Measurements from ENCODE around the gene PCSK6. TPM values are rescaled to one million over a fixed set of nuclear protein-coding genes. Genes with fewer than 3 reads are reported as not detected.

Gene PCSK6
- total and polyA plus RNA-seq, 2 of the 8 experiments (the other 6 are each of a cell fraction or from before 2014, with no cell fraction given), result 1.9 to 4.0 TPM

DNA sequence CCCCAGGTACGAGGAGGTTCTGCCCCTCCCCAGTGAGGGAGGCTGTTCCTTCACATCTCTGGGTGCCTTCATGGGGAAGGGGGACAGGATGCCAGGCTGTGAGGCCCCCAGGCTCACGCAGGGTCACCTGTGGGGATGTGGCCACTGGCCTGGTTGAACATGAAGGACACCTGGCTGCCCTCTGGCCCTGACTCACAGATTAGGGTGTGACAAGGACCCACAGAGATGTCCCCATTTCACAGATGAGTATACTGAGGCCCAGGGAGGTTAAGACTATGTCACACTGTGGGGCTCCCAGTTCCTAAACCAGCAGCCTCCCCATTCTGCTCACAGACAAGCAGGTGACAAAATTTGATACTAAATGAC lies 42.4 kb downstream of the PCSK6 start:
- Histone ChIP-seq H3K23ac (ENCODE audit: insufficient read length) (no peak overlapping the region), H3K4me3 (ENCODE audit: extremely low read depth in 1 of 4, insufficient read depth in 2 of 4, low read depth in 3 of 4, low read length in 4 of 4) (no peak overlapping the region), H4K8ac (ENCODE audit: extremely low read depth, insufficient read depth, low read length) (no peak overlapping the region; the same call in 1 of the 2 replicates), H4K20me1 (replicated peaks in 1 of 2; ENCODE audit: control insufficient read depth in 1 of 2, insufficient read depth in 2 of 2, low read length in 2 of 2) (no peaks in the 10 kb centered on the region), H3K4ac (replicated peaks; ENCODE audit: insufficient read length, low read depth, low read length) (peak overlapping the region; percentile 50), H2BK20ac (ENCODE audit: low read length) (no peak overlapping the region), H2AFZ (ENCODE audit: low read length) (no peak overlapping the region), H4K5ac (ENCODE audit: insufficient read length, low read depth, low read length) (no peak overlapping the region), H4K91ac (replicated peaks; ENCODE audit: insufficient read length, low read length) (peak overlapping the region; percentile 18), H2BK12ac (ENCODE audit: low read depth, low read length) (no peak overlapping the region), H3K27me3 (replicated peaks in 1 of 4; ENCODE audit: control insufficient read depth in 3 of 4, extremely low read depth in 1 of 4, insufficient read depth in 3 of 4, low read length in 3 of 4) (no peaks in the 10 kb centered on the region; a peak in 1 of 7 replicates), H3K23me2 (ENCODE audit: low read depth, low read length) (peaks cover under 1% of the 10 kb centered on the region; the same call in 1 of the 2 replicates), H3K9me3 (ENCODE audit: insufficient read depth in 2 of 2, low read depth in 1 of 2, low read length in 1 of 2) (no peaks in the 10 kb centered on the region), H3K14ac (ENCODE audit: insufficient read length) (no peak overlapping the region), H2BK15ac (ENCODE audit: low read length) (no peak overlapping the region), H3K4me2 (ENCODE audit: insufficient read depth in 1 of 2, low read depth in 2 of 2, low read length in 2 of 2) (no peak overlapping the region), H3K27ac (ENCODE audit: low read depth, low read length) (no peak overlapping the region), H3K18ac (ENCODE audit: extremely low read depth, low read length) (no peak overlapping the region), H3K79me1 (ENCODE audit: low read depth, low read length) (no peaks in the 10 kb centered on the region), H3K56ac (replicated peaks; ENCODE audit: insufficient read length, low read depth, low read length) (no peak overlapping the region), H3K9ac (replicated peaks in 1 of 4; ENCODE audit: extremely low read depth in 1 of 4, low read depth in 3 of 4, low read length in 3 of 4) (no peak overlapping the region), H3K36me3 (ENCODE audit: control insufficient read depth in 2 of 4, insufficient read depth in 4 of 4, low read length in 3 of 4) (no peaks in the 10 kb centered on the region), H2BK5ac (ENCODE audit: low read depth, low read length) (no peak overlapping the region), H2AK5ac (ENCODE audit: low read depth, low read length) (no peak overlapping the region), H3K4me1 (replicated peaks in 1 of 4; ENCODE audit: control insufficient read depth in 3 of 4, insufficient read depth in 4 of 4, low read length in 3 of 4) (peaks cover 0 to 4% (median 0%) of the 10 kb centered on the region in 4 experiments; a peak in 1 of 7 replicates), H2BK120ac (replicated peaks; ENCODE audit: low read depth, low read length) (no peak overlapping the region), H3K79me2 (ENCODE audit: control insufficient read depth in 1 of 2, insufficient read depth in 2 of 2, low read length in 2 of 2) (no peaks in the 10 kb centered on the region)
- 91% methylated on average over 2 of the region's 2 CpGs; no CpG with 5 or more reads in 1 of the 2 experiments for WGBS, 2 experiments (ENCODE audit: extremely low coverage in 1 of 2, insufficient coverage in 1 of 2, insufficient read length in 1 of 2, insufficient replicate concordance in 2 of 2, low coverage in 1 of 2, low lambda C conversion rate in 2 of 2, missing lambda C conversion rate in 1 of 2)
- ChIA-PET POLR2A (ENCODE audit: partially characterized antibody) (no interaction called here), CTCF (ENCODE audit: partially characterized antibody) (no interaction called here)
- DNase-seq (ENCODE audit: low read depth in 1 of 2, low spot score in 2 of 2) (no peak), FAIRE-seq (no peak)
- no peak for TF ChIP-seq GABPA (IDR thresholded peaks at IDR 0.05; ENCODE audit: borderline replicate concordance, insufficient read depth, low read length)
- peak; percentile 25; the same call in 1 of the 2 replicates for TF ChIP-seq KDM1A (IDR thresholded peaks at IDR 0.05; ENCODE audit: borderline replicate concordance, low read length)
- TF ChIP-seq, protein P1, sequence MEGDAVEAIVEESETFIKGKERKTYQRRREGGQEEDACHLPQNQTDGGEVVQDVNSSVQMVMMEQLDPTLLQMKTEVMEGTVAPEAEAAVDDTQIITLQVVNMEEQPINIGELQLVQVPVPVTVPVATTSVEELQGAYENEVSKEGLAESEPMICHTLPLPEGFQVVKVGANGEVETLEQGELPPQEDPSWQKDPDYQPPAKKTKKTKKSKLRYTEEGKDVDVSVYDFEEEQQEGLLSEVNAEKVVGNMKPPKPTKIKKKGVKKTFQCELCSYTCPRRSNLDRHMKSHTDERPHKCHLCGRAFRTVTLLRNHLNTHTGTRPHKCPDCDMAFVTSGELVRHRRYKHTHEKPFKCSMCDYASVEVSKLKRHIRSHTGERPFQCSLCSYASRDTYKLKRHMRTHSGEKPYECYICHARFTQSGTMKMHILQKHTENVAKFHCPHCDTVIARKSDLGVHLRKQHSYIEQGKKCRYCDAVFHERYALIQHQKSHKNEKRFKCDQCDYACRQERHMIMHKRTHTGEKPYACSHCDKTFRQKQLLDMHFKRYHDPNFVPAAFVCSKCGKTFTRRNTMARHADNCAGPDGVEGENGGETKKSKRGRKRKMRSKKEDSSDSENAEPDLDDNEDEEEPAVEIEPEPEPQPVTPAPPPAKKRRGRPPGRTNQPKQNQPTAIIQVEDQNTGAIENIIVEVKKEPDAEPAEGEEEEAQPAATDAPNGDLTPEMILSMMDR (IDR thresholded peaks at IDR 0.05; ENCODE audit: control extremely low read depth in 1 of 3, insufficient read depth in 1 of 3, low read depth in 1 of 3, low read length in 3 of 3), result no peak

Measured in H1 (cell line).